WERI-Rb-1 (cell line): ENCODE data around the gene CDCP2.
"Not testable (repeated sequence)": the region's sequence is repeated elsewhere in the genome, so short reads cannot be mapped to it uniquely, and the experiment has no call there.

Experiments
- DNase-seq: peaks from one replicate; pipeline ENCODE4 v3.0.0-alpha.2; 2020
- H3K27ac ChIP-seq: fragments of 250-450 bp; sonication (Bioruptor Pico); 2 replicates; pipeline ENCODE4 v1.5.1; 2020; ENCODE audit warnings: mild to moderate bottlenecking, moderate library complexity
- H3K27me3 ChIP-seq: fragments of 250-450 bp; sonication (Bioruptor Pico); 2 replicates; pipeline ENCODE4 v1.5.1; 2021; ENCODE audit warnings: mild to moderate bottlenecking, low read depth, moderate library complexity; ENCODE audit not compliant: insufficient read depth, severe bottlenecking
- H3K36me3 ChIP-seq: fragments of 250-450 bp; sonication (Bioruptor Pico); 2 replicates; pipeline ENCODE4 v1.5.1; 2020; ENCODE audit warnings: mild to moderate bottlenecking, moderate library complexity
- H3K4me3 ChIP-seq: 2 replicates; pipeline ENCODE4 v1.5.1; 2011; ENCODE audit warnings: low read depth, mild to moderate bottlenecking, control low read depth, low read length
- H3K9me3 ChIP-seq: fragments of 250-450 bp; sonication (Bioruptor Pico); 2 replicates; pipeline ENCODE4 v1.5.1; 2021; ENCODE audit warnings: mild to moderate bottlenecking, moderate library complexity; ENCODE audit not compliant: severe bottlenecking
- CTCF ChIP-seq: IDR thresholded peaks from 2 replicates; pipeline ENCODE4 v1.5.1; 2011; ENCODE audit warnings: low read depth, mild to moderate bottlenecking, control low read depth, inconsistent platforms, low read length

The CDCP2 gene

GRCh38 chr1:54167422-54168139 is 14.8 kb upstream of the CDCP2 start:
- TF ChIP-seq CTCF = no peak
- no peak for DNase-seq
- Histone ChIP-seq H3K4me3 (no peak overlapping the region), H3K9me3 (no peaks in the 10 kb centered on the region), H3K27ac (no peak overlapping the region), H3K27me3 (no peaks in the 10 kb centered on the region), H3K36me3 (no peaks in the 10 kb centered on the region)

- H3K9me3 ChIP-seq, H3K4me3 ChIP-seq, DNase-seq, H3K27ac ChIP-seq, H3K36me3 ChIP-seq, H3K27me3 ChIP-seq: not testable (repeated sequence)
Measured at GRCh38 chr1:54166357-54166756, 13.6 kb upstream of the CDCP2 start.

GRCh38 chr1:54165146-54165545 is 12.3 kb upstream of the CDCP2 start:
- no peaks in the 10 kb centered on the region for H3K27me3 ChIP-seq
- TF ChIP-seq CTCF = no peak
- H3K4me3 ChIP-seq = no peak overlapping the region
- H3K9me3 ChIP-seq = no peaks in the 10 kb centered on the region
- no peak for DNase-seq
- no peaks in the 10 kb centered on the region for H3K36me3 ChIP-seq
- H3K27ac ChIP-seq = no peak overlapping the region

DNA sequence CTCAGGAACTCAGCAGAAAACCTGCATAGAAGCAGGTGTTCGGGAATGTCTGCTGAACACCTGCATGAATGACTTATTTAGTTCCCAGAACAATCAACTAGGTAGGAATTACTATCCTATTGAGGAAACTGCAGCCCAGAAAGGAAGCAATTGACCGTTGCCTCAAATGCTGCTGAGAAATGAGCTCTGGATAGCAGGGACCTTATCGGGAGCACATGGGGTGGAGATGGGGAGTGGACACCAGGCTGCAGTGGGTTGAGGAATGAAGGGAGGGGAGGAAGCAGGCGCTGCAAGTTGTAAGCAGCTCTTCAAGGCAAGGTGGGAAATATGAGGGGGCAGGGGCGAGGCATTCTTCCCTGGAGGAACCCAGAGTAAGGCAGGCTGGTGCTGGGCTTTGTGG is 10.8 kb upstream of the CDCP2 start:
- no peaks in the 10 kb centered on the region for H3K27me3 ChIP-seq
- no peak for TF ChIP-seq CTCF
- H3K4me3 ChIP-seq = no peak overlapping the region

GRCh38 chr1:54163051-54163450 is 10.3 kb upstream of the CDCP2 start:
- no peak for TF ChIP-seq CTCF
- H3K36me3 ChIP-seq = no peaks in the 10 kb centered on the region
- no peak overlapping the region for H3K4me3 ChIP-seq
- DNase-seq = no peak
- H3K27me3 ChIP-seq = no peaks in the 10 kb centered on the region
- no peaks in the 10 kb centered on the region for H3K9me3 ChIP-seq
- H3K27ac ChIP-seq = no peak overlapping the region

More for the DNA sequence above, 10.8 kb upstream of the CDCP2 start:
- no peak for DNase-seq
- Histone ChIP-seq H3K9me3 (no peaks in the 10 kb centered on the region), H3K36me3 (no peaks in the 10 kb centered on the region), H3K27ac (no peak overlapping the region)

- no peak overlapping the region for H3K27ac ChIP-seq
- TF ChIP-seq CTCF = no peak
Measured at GRCh38 chr1:54161495-54162168, 8.8 kb upstream of the CDCP2 start.

More at GRCh38 chr1:54161495-54162168, 8.8 kb upstream of the CDCP2 start:
- Histone ChIP-seq H3K4me3 (no peak overlapping the region), H3K36me3 (no peaks in the 10 kb centered on the region), H3K9me3 (no peaks in the 10 kb centered on the region), H3K27me3 (no peaks in the 10 kb centered on the region)
- no peak for DNase-seq
